Heart right ventricle (tissue), 16 donors: ENCODE results near the gene PRKN. TPM values are rescaled to one million over a fixed set of nuclear protein-coding genes. Genes with fewer than 3 reads are reported as not detected.

Experiments used
- ATAC-seq, 8 donors: fragments of 200-7000 bp; cut with Tn5 transposase; one replicate each; pipeline ENCODE4 v1.9.1; 2020; ENCODE audit warnings: mild to moderate bottlenecking in 8 of 8, moderate library complexity in 8 of 8, moderate number of reproducible peaks in 1 of 8
- DNase-seq, 2 donors: peaks; one replicate each; pipeline ENCODE4 v3.0.0-alpha.2; 2020
- H3K27ac ChIP-seq, 10 donors: fragments of 200-600 bp; sonication (generic) in 2 of 10; one replicate each; pipeline versions ENCODE4 v1.5.0 to v1.8.0; 2020 to 2022; ENCODE audit warnings: mild to moderate bottlenecking in 3 of 10
- H3K27me3 ChIP-seq, 7 donors: fragments of 200-600 bp; one replicate each; pipeline ENCODE4 v1.8.0; 2021 to 2022; ENCODE audit warnings: mild to moderate bottlenecking in 2 of 7
- H3K36me3 ChIP-seq, 9 donors: fragments of 200-600 bp; sonication (generic) in 1 of 9; one replicate each; pipeline versions ENCODE4 v1.5.0 to v1.8.0; 2020 to 2022; ENCODE audit warnings: mild to moderate bottlenecking in 2 of 9
- H3K4me1 ChIP-seq, 9 donors: fragments of 200-600 bp; sonication (generic) in 1 of 9; one replicate each; pipeline versions ENCODE4 v1.5.0 to v1.8.0; 2020 to 2022; ENCODE audit warnings: mild to moderate bottlenecking in 4 of 9
- H3K4me3 ChIP-seq, 10 donors: fragments of 200-600 bp; sonication (generic) in 2 of 10; one replicate each; pipeline versions ENCODE4 v1.5.0 to v1.8.0; 2020 to 2022; ENCODE audit warnings: mild to moderate bottlenecking in 7 of 10, moderate library complexity in 2 of 10
- H3K9me3 ChIP-seq, 11 donors: fragments of 200-600 bp in 10 of 11; sonication (generic) in 2 of 11; one replicate each; pipeline versions ENCODE4 v1.5.0 to v1.8.0; 2013 to 2022; ENCODE audit warnings: mild to moderate bottlenecking in 2 of 11, control low read depth in 1 of 11, moderate library complexity in 1 of 11
- CTCF ChIP-seq, 9 donors: fragments of 200-600 bp; sonication (generic) in 2 of 9; IDR thresholded peaks; one replicate each; pipeline versions ENCODE4 v1.5.0 to v1.8.0; 2021 to 2022; ENCODE audit warnings: antibody characterized with exemption in 9 of 9, mild to moderate bottlenecking in 5 of 9, moderate library complexity in 1 of 9
- WGBS, 2 donors: extraction: QIAGEN DNeasy Blood & Tissue Kit; methylation state at CpG; one replicate each; pipeline ENCODE4 v1.1.7; 2013; ENCODE audit warnings: inconsistent platforms in 1 of 2; 5-methylcytosine and 5-hydroxymethylcytosine counted together
- intact Hi-C, 10 donors: fragments of 100-400 bp; cut with DNase I; formaldehyde crosslinking; loops; one replicate each; pipeline versions ENCODE4 v1.11.1 to v1.14.2; 2022
- polyA plus RNA-seq, 2 donors: library from polyadenylated mRNA; stranded (reverse); fragments of 200-250 nt; gene quantifications; one replicate each; pipeline ENCODE4 v1.2.3, GENCODE V29; 2013
- total RNA-seq, 10 donors: library from RNA; stranded (reverse); fragmentation: NEBNext Ultra II Directional in 3 of 10; extraction: Animal tissue kit (Norgen Biotek cat#: 25700) in 3 of 10; gene quantifications; one replicate each; pipeline versions ENCODE4 v1.2.1 to v1.2.4, GENCODE V29; 2021 to 2023
- donor health status: Arrhythmogenic right ventricular cardiomyopathy.
- donor health status: ischemic (EF 13 %, LVEDD 7.1; RV severe dilation, severe dysfunction).
- donor health status: healthy with polysubstance abuse.
- donor health status: DM: no; HTN: yes; CAD: no.
- donor health status: DM: no; HTN: no; CAD: no.
- donor health status: ischemic (EF 25% LVEDD 6.9; RV normal size, moderate dysfunction).
- donor health status: ischemic (EF 25% LVEDD 5.7; RV mildly dilated, moderate dysfunction).
- donor health status: healthy.
- donor health status: DM: yes; HTN: yes; CAD: no.
- donor health status: Ischemic cardiomyopathy.
- donor health status: ischemic (EF 35%, LVEDD 5.7; RV mildly dilated, moderate dysfunction).
- donor health status: nonischemic (EF 11% LVEDD 7.7; RV severe dilation, severe dysfunction).
- donor health status: DM: yes; HTN: yes; CAD: no.
- donor health status: PGD.
- donor health status: ischemic (EF 29% LVEDD 5.4; RV normal size, mild dysfunction).
- donor health status: nonischemic (EF 23%, LVEDD 6.1; RV moderate dilation, normal function).

Gene PRKN
- total and polyA plus RNA-seq, 12 donors, result 2.3 to 27.7 (median 26.3) TPM

- Histone ChIP-seq H3K4me3 (no peak overlapping the region), H3K9me3 (no peaks in the 10 kb centered on the region), H3K27ac (no peak overlapping the region), H3K27me3 (no peaks in the 10 kb centered on the region), H3K36me3 (no peaks in the 10 kb centered on the region), H3K4me1 (peaks cover 0 to 27% (median 16%) of the 10 kb centered on the region in 9 donors)
- peak in 1 of 8 donors; percentile 17 for ATAC-seq
- 74 to 100% methylated on average over 1 of the region's 1 CpG for WGBS, 2 donors
- DNase-seq, result no peak
- TF ChIP-seq CTCF (IDR thresholded peaks at IDR 0.05), result no peak
- intact Hi-C loops, result no loop called here
Observed at GRCh38 chr6:162710419-162710818, 17.1 kb downstream of the PRKN start.

- H3K4me1 ChIP-seq, result peaks cover 0 to 31% (median 21%) of the 10 kb centered on the region in 9 donors
- H3K9me3 ChIP-seq, result no peaks in the 10 kb centered on the region
- H3K27ac ChIP-seq, result no peak overlapping the region
- no peaks in the 10 kb centered on the region for H3K36me3 ChIP-seq
- DNase-seq, result no peak
- intact Hi-C loops, result no loop called here
- no peaks in the 10 kb centered on the region for H3K27me3 ChIP-seq
- ATAC-seq, result no peak
- no peak overlapping the region for H3K4me3 ChIP-seq
- WGBS, 2 donors, result 93 to 94% methylated on average over 4 of the region's 4 CpGs
- TF ChIP-seq CTCF (IDR thresholded peaks at IDR 0.05), result no peak
Observed at GRCh38 chr6:162709431-162709830, 18.1 kb downstream of the PRKN start.

GRCh38 chr6:162708971-162709370 lies 18.6 kb downstream of the PRKN start:
- H3K9me3 ChIP-seq, result no peaks in the 10 kb centered on the region
- no peak overlapping the region for H3K27ac ChIP-seq
- no peak overlapping the region for H3K4me3 ChIP-seq
- H3K36me3 ChIP-seq, result no peaks in the 10 kb centered on the region
- no peak for TF ChIP-seq CTCF (IDR thresholded peaks at IDR 0.05)
- DNase-seq (no peak), ATAC-seq (no peak)
- WGBS, 2 donors, result 96 to 98% methylated on average over 6 of the region's 6 CpGs
- intact Hi-C loops, result no loop called here
- H3K4me1 ChIP-seq, result peaks cover 0 to 31% (median 21%) of the 10 kb centered on the region in 9 donors
- H3K27me3 ChIP-seq, result no peaks in the 10 kb centered on the region

GRCh38 chr6:162706232-162706631 lies 21.3 kb downstream of the PRKN start:
- DNase-seq (peak; percentile 78 to 87), ATAC-seq (peak; percentile 64 to 96 (median 90))
- intact Hi-C loops, result loop anchor here in 1 of 10 donors (2.0 kb wide), 1 partner anchor 21 kb away; the partner anchor contains the start of genes PACRG and PRKN
- H3K27ac ChIP-seq, result peak overlapping the region; percentile 30 to 86 (median 76)
- H3K36me3 ChIP-seq, result no peaks in the 10 kb centered on the region
- H3K27me3 ChIP-seq, result no peaks in the 10 kb centered on the region
- 15 to 16% methylated on average over 6 of the region's 6 CpGs for WGBS, 2 donors
- H3K4me3 ChIP-seq, result peak overlapping the region in 7 of 10 donors; percentile 7 to 37 (median 17)
- no peak for TF ChIP-seq CTCF (IDR thresholded peaks at IDR 0.05)
- peaks cover 0 to 35% (median 21%) of the 10 kb centered on the region in 9 donors for H3K4me1 ChIP-seq
- H3K9me3 ChIP-seq, result no peaks in the 10 kb centered on the region
